ENCODE results near the gene GNA14.
"Not testable (repeated sequence)": the region's sequence is repeated elsewhere in the genome, so short reads cannot be mapped to it uniquely, and the experiment has no call there.

- TF ChIP-seq CTCF, POLR2A (IDR thresholded peaks at IDR 0.05): not testable (repeated sequence)
Measured at GRCh38 chr9:77398581-77398980, 249.5 kb downstream of the GNA14 start.

Data from Peyer's patch (tissue), 4 donors.